Eye (tissue), 1 donor: ENCODE measurements around the gene SPAAR.
"Not testable (repeated sequence)": the region's sequence is repeated elsewhere in the genome, so short reads cannot be mapped to it uniquely, and the experiment has no call there.

Source experiments
- DNase-seq: peaks from one replicate; pipeline ENCODE4 v3.0.0-alpha.2; 2015

SPAAR gene

DNA sequence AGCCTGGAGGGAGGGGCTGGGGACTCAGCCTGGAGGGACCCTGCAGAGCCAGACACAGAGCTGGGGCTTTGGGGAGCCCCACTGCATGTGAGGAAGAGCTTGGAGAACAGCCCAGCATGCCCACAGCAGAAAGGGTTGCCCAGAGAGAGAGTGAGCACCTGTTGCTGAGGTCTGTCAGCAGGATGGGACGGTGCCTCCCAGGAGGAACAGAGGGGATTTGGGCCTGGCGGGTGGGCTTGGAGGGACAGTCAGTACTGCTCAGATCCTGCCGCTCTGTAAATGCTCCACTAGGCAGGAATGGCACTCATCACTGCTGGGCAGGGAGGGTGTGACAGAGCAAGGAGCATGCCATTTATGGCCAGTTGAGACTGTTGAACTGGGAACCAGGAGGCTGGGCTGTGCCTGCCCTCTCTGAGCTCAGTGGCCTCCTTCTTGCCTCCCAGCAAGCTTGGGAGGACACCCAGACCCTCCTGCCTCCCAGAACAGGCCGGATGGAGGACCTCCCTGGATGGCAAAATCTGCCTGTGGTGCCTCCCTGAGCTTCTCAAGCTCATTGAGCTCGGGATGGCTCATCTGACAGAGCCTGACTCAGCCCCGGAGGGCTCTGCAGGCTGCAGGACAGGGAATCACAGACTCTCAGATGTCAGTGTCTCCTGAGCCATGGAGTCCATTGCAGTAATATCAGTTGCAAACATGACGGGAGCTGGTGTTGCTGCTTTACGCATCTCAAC, 4.1 kb upstream of the SPAAR start:
- no peak for DNase-seq

DNA sequence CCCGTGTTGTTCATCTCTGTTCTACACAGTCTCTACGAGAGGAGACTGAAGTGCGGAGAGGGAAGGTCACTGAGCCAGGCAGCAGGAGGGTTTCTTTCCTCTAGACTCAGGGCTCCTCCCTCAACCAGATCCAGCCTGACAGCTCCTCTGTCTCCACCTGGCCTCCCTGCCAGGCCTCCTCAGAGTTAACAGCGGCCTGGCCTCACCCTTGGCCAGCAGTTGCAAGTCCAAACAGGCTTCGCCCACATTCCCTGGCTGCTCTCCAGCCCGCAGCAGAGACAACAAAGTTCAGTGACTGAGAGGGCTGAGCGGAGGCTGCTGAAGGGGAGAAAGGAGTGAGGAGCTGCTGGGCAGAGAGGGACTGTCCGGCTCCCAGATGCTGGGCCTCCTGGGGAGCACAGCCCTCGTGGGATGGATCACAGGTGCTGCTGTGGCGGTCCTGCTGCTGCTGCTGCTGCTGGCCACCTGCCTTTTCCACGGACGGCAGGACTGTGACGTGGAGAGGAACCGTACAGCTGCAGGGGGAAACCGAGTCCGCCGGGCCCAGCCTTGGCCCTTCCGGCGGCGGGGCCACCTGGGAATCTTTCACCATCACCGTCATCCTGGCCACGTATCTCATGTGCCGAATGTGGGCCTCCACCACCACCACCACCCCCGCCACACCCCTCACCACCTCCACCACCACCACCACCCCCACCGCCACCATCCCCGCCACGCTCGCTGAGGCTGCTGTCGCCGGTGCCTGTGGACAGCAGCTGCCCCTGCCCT, 3.2 kb upstream of the SPAAR start, which contains the start of gene HRCT1:
Gene HRCT1, plus strand, starts transcription at position 291 of the 768 bp plus-strand sequence. Its CDS starts 86 bp downstream, at position 377.
- peak; percentile 74 for DNase-seq

DNA sequence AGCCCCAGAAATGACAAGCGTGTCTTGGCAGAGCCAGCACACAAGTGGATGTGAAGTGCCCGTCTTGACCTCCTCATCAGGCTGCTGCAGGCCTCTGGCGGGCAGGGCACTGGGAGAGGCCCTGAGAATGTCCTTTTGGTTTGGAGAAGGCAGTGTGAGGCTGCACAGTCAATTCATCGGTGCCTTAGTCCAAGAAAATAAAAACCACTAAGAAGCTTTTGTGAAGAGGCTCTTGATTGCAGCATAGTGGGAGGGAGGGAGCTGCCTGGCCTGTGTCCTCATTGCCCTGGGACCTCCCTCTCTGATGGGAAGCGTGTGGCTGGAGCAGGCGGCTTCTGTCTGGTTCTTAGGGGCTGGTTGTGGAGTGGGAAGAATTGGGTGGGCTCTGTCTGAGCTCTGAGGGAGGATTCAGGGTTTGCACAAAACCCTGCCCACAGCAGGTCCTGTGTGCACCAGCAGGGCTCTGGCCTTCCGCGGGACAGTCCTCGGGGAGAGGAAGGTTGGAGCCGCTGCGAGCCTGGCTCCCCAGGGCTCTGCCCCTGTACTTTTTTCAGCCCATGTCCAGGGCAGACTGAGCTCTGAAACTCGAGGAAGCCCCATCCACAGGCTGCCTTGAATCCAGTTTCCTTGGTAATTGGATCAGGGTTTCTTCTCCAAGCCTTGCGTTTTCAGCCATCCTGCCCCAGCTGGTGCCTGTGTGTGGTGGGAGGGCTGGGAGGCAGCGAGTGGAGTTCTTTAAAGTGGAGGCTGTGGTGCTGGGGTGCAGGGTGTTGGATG, 2.2 kb upstream of the SPAAR start:
- peak; percentile 28 for DNase-seq

DNA sequence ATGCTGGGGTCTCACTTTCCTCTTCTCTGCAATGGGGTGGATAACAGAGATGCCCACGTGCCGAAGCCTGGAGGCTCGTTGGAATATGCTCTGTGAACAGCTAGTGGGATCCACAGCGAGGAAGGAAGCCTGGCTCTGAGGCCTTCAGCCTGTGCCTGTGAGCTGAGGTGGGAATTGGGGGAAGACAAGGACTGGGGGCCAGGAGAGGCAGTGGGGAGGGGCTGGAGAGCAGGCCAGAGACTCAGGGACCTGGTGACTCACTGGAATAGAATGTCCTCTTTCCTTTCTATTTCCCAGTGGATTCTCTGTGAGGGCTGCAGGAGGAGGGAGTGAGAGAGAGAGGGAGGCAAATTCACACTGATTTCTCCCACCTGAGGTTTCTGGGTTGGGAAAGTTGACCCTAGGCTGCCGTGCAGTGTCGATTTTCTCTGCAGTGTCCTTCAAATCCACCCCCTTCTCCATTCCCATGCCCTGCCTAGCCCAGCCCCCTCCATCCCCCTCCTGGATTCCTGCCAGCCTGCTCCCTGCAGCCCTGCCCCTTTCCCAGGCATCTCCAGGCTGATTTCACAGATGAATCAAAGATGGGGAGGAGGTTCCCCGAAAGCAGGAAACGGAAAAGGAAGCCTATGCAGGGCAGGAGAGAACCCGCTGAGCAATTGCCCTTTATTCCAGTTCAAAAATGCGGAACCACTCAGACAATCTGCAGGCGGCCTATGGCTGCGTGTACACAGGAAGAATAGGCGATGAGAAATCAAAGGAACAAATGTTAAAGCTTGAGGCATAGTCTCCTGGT, 1.4 kb upstream of the SPAAR start:
- DNase-seq, result peak; percentile 86

DNA sequence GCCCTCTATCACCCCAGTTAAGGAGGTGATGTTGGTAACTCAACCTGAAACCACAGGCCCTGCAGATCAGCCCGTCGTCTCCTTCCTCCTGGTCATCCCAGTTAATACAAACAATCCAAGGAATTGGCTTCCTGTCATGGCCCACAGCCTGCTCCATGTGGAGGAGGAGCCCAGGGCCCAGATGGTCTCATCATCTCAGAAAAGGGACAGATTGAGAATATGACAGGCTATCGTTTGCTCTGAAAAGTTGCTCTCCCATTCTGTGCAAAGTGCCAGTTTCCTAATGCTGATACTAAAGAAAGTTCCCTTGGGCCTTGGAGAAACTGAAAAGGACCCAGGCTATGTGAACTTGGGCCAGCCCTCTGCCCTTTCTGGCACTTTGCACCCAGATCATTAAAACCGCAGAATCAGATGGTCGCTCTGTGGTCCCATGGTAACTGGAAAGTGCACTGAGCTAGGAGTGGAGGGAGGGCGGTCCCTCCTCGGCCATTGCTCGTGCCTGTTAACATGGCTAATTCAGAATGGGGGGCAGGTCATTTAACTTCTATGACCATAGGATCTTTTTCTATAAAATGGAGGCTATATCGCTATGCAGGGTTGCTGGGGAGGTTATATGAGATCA, 675 bp upstream of the SPAAR start:
- no peak for DNase-seq

DNA sequence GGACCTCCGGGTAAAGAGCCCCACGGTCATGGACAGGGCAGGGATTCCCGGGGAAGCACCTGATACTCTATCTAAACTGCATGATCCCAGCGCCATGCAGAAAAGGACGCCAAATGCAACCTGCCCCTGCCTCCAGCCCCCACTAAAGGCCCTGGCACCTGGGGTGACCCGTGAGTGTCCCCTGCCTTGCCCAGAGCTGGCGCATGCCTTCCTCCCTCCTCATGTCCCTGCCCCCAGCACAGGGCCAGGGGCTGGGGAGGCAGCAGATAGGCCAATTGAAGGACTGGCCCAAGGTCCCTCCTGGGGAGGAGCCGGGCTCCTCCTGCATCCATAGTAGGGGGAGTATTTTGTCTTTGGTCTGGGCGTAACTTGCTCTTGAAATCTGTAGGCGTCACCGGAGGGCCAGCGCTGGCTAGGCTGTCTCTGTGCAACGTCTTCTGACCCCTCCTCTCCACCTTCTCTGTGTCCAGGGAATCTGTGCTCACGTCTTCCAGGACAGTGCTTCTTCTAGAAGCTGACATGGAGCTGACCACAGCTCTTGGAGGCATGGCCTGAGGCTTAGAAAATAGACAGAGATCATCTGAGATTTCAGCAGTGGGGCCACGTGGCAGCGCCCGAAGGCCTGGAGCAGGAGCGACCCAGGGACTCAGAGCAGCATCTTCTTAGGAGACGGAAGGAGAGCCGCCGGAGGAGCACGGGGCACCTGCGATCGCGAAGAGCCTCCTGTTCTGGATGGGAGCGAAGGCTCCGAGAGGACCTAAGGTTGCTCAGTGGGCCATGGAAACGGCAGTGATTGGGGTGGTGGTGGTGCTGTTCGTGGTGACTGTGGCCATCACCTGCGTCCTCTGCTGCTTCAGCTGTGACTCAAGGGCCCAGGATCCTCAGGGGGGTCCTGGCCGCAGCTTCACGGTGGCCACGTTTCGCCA, 660 bp downstream of the SPAAR start:
- no peak for DNase-seq

- no peak for DNase-seq
Measured at GRCh38 chr9:35910613-35911359, 1.5 kb downstream of the SPAAR start.

DNA sequence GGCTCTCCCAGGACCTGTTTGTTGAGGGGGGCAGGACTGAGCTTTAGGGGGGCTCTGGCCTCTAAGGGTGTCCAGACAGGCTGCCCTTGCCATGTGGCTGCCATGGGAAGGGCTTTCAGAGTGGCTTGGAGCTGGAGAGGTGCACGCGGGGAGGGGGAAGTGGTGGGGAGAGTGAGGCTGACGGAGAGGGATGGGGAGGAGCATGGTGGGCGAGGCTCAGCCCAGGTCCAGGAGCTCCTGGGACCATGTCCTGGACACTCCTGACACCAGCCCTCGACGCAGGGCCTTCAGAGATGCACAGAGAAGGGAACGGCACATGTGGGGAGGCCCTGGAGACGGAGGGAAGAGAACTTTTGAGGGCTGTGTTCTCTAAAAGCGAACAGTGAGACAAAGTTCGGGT, 2.4 kb downstream of the SPAAR start:
- DNase-seq, result no peak

- DNase-seq, result no peak
Measured at GRCh38 chr9:35912791-35913400, 3.6 kb downstream of the SPAAR start.

- not testable (repeated sequence) for DNase-seq
Measured at GRCh38 chr9:35913429-35913828, 4.1 kb downstream of the SPAAR start.

GRCh38 chr9:35914301-35914807, 5.1 kb downstream of the SPAAR start:
- DNase-seq, result peak; percentile 84

DNA sequence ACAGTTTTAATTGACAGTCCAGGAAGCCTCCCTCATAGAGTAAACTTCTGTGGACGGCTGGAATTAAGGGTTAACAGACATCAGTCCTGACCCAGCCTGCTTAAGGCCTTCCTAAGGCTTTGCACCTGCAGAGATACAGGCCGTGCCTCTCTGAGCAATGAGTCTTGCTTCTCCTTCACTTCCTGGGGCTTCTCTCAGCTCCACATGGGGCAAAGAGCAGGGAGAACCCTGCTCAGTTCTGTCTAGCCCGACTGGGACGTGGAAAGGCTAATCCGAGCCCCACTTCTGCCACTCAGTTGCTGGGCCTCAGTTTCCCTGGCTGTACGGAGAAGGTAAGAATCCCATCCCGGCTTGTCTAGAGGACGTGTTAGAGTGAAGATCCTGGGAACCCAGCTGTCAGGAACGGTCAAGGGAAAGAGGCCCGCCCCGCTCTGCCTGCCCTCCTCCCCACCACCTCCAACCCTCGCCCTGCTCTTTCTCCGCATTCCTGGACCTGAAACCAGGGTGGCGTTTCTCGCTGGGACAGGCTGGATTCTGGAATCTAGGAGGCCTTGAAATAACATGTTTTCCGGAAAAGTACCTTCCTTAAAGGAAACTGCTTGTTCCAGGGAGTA, 6.5 kb downstream of the SPAAR start:
- no peak for DNase-seq

DNA sequence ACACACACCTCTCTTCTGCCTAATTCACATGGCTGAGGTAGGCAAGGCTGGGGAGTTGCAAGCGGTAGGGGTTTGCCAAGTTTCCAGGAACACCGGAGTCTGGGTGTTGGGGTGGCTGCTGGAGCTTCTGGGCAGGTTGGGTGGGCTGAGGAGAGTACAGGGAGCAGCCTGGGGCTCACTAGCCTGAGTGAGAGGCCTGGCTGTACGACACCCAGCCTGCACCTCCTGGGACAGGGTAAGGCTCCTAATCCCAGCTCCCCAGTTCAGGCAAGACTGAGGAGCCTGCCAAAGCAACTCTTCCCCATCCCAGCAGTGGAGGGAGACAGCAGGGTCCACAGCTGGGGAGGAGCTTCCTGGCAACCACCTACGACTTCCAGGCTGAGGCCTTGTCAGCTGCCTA, 8.0 kb downstream of the SPAAR start:
- no peak for DNase-seq

GRCh38 chr9:35918780-35919179, 9.5 kb downstream of the SPAAR start:
- no peak for DNase-seq

DNA sequence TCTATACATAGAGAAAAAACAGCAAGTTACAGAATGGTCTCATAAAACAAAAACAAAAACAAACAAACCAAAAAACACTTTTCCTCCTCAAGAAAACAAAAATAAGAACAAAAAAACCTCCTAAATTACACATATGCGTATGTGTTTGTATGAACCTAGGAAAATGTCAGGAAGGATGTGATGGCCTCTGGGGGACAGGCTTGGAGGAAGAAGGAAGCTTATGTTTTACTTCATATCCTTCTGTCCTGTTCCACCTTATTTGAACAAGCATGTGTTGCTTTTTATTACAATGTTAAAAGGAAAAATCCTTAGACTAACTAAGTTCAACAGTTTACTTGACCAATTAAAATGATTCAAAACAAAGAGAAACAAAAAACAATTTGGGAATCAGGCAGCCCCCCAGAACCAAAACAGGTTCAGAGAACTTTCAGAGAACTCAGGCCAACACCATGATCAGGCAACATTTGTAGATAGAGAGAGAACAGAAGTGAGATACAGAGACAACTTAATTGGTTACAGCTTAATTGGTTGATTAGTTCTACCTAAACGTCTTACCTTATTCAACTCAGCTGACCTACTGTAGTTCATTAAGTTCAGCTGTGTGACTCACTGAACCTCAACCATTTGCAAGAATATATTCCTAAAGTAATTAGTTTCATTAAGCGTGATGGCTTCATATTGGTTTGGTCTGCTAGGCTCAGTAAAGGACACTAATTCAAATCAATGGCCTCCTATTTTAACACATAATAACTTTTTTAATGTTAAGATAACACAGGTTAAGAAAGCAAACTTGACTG, 10.1 kb downstream of the SPAAR start:
- DNase-seq, result no peak

DNA sequence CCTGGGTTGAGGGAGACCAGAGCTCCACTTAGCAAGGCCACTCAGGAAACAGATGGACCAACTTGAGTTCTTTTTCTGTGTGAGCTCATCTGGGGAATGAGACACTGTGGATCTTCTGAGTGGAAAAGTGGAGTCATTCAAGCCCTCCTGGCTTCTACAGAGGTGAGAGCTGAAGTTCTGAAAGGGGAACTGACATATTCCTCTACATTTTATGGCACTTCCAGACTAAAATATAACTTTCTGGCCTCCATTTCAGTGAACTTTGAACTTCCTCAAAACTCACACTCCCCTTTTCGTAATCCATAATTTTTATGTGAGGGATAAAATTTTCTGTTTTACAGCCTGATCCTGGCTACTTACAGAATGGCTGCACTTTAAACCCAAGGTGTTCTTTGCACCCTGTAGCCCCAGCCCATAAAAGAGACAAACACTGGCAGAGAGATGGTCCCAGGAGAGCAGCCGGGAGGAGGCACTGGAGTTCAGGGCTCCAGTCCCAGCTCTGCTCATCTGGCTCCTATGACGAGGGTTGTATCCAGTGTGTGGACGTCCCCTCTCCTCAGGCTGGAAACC, 10.8 kb downstream of the SPAAR start:
- no peak for DNase-seq

GRCh38 chr9:35923598-35923926, 14.3 kb downstream of the SPAAR start:
- DNase-seq, result no peak
